A549 (cell line): Measurements from ENCODE around the gene PIF1. TPM values are rescaled to one million over a fixed set of nuclear protein-coding genes. Genes with fewer than 3 reads are reported as not detected.
"Not testable (repeated sequence)": the region's sequence is repeated elsewhere in the genome, so short reads cannot be mapped to it uniquely, and the experiment has no call there.

Experiments
- ATAC-seq, 2 experiments: fragments of 200-7000 bp in 1 of 2; fragments of >200 bp in 1 of 2; cut with Nextera tagmentation in 1 of 2; cut with Tn5 transposase in 1 of 2; 3 replicates each; pipeline versions ENCODE4 v1.8.0 to v1.9.1; 2018 to 2020; ENCODE audit warnings: mild to moderate bottlenecking in 1 of 2, moderate library complexity in 1 of 2
- CTCF ChIA-PET: fragments of 300-600 bp; sonication (Branson Sonifier 250); formaldehyde crosslinking; extraction: SDS; loops from one replicate; lab custom pipeline; 2021; ENCODE audit warnings: antibody characterized with exemption, inconsistent platforms; lab: Yijun Ruan, JAX
- POLR2A ChIA-PET: fragments of 350-600 bp; formaldehyde crosslinking; extraction: SDS; loops from one replicate; lab custom pipeline; 2021; ENCODE audit warnings: antibody characterized with exemption, inconsistent platforms; lab: Yijun Ruan, JAX
- DNase-seq, 2 experiments: peaks; one replicate each; pipeline versions ENCODE4 v3.0.0 to v3.0.0-alpha.2; 2011 to 2016; ENCODE audit warnings: low read depth in 1 of 2, low spot score in 1 of 2
- FAIRE-seq: peaks from 2 replicates; lab custom pipeline; 2011; peaks lifted over from hg19 to GRCh38; lab: Jason Lieb, UNC
- H3K27ac ChIP-seq, 2 experiments: fragments of >200 bp; sonication (Bioruptor Twin); formaldehyde crosslinking; 3 replicates each; pipeline ENCODE4 v1.5.1; 2016 to 2017
- H3K4me1 ChIP-seq: fragments of >200 bp; sonication (Bioruptor Twin); formaldehyde crosslinking; 3 replicates; pipeline ENCODE4 v1.6.1; 2016
- H3K4me2 ChIP-seq: fragments of >200 bp; sonication (Bioruptor Twin); formaldehyde crosslinking; 3 replicates; pipeline ENCODE4 v1.6.1; 2016
- H3K4me3 ChIP-seq: fragments of >200 bp; sonication (Bioruptor Twin); formaldehyde crosslinking; 3 replicates; pipeline ENCODE4 v1.5.1; 2016
- H3K9me3 ChIP-seq: fragments of >200 bp; sonication (Bioruptor Twin); formaldehyde crosslinking; 3 replicates; pipeline ENCODE4 v1.6.1; 2016
- BHLHE40 ChIP-seq: IDR thresholded peaks from 2 replicates; pipeline ENCODE4 v1.6.1; 2012; ENCODE audit warnings: low read depth, low read length, inconsistent platforms
- CEBPB ChIP-seq, 2 experiments: fragments of >200 bp in 1 of 2; sonication (Bioruptor Twin) in 1 of 2; formaldehyde crosslinking in 1 of 2; IDR thresholded peaks; 2 replicates each; pipeline ENCODE4 v1.6.1; 2012 to 2016
- CHD4 ChIP-seq: fragments of 200-600 bp; sonication (generic); IDR thresholded peaks from 2 replicates; pipeline ENCODE4 v1.6.1; 2016; ENCODE audit warnings: antibody characterized with exemption, mild to moderate bottlenecking, borderline replicate concordance
- E2F6 ChIP-seq: IDR thresholded peaks from 2 replicates; pipeline ENCODE4 v1.6.1; 2012; ENCODE audit warnings: low read depth, borderline replicate concordance
- EHF ChIP-seq: fragments of 250-450 bp; sonication (Bioruptor Pico); IDR thresholded peaks from 2 replicates; pipeline ENCODE4 v1.5.0; 2020; ENCODE audit warnings: mild to moderate bottlenecking
- FOSB ChIP-seq: fragments of 250-450 bp; sonication (Bioruptor Pico); IDR thresholded peaks from 2 replicates; pipeline ENCODE4 v1.5.0; 2020; ENCODE audit warnings: mild to moderate bottlenecking, moderate library complexity
- FOSL2 ChIP-seq, 2 experiments: fragments of 450-650 bp in 1 of 2; fragments of >200 bp in 1 of 2; sonication (Bioruptor Twin) in 1 of 2; formaldehyde crosslinking; IDR thresholded peaks; 2 replicates each; pipeline versions ENCODE4 v1.5.0 to v1.6.1; 2016 to 2020; ENCODE audit warnings: mild to moderate bottlenecking in 1 of 2, moderate library complexity in 1 of 2
- HDAC2 ChIP-seq: fragments of 200-600 bp; sonication (generic); IDR thresholded peaks from 2 replicates; pipeline ENCODE4 v1.6.1; 2016
- HEYL ChIP-seq: fragments of 250-450 bp; sonication (Bioruptor Pico); IDR thresholded peaks from 2 replicates; pipeline ENCODE4 v1.8.0; 2021; ENCODE audit warnings: mild to moderate bottlenecking, moderate library complexity
- HMGXB4 ChIP-seq: fragments of 250-450 bp; sonication (Bioruptor Pico); IDR thresholded peaks from 2 replicates; pipeline ENCODE4 v1.5.0; 2021; ENCODE audit warnings: mild to moderate bottlenecking, moderate library complexity, borderline replicate concordance
- HOXB5 ChIP-seq: fragments of 250-450 bp; sonication (Bioruptor Pico); IDR thresholded peaks from 2 replicates; pipeline ENCODE4 v1.5.0; 2020; ENCODE audit warnings: mild to moderate bottlenecking, moderate library complexity
- JUNB ChIP-seq: fragments of >200 bp; sonication (Bioruptor Twin); formaldehyde crosslinking; IDR thresholded peaks from 2 replicates; pipeline ENCODE4 v1.6.1; 2016
- KDM1A ChIP-seq: fragments of 200-600 bp; sonication (generic); IDR thresholded peaks from 2 replicates; pipeline ENCODE4 v1.6.1; 2016; ENCODE audit warnings: low read depth, mild to moderate bottlenecking
- KDM5A ChIP-seq: fragments of 200-600 bp; sonication (generic); IDR thresholded peaks from 2 replicates; pipeline ENCODE4 v1.6.1; 2016; ENCODE audit warnings: antibody characterized with exemption, mild to moderate bottlenecking
- MAZ ChIP-seq: fragments of 150-350 bp; IDR thresholded peaks from 2 replicates; pipeline ENCODE4 v1.6.1; 2014; ENCODE audit warnings: antibody characterized with exemption, low read depth, low read length, borderline replicate concordance
- POLR2A ChIP-seq: IDR thresholded peaks from 2 replicates; pipeline ENCODE4 v1.6.1; 2012; ENCODE audit warnings: mild to moderate bottlenecking, low read length
- POLR2AphosphoS2 ChIP-seq: conservative IDR thresholded peaks from 2 replicates; pipeline ENCODE4 v1.6.1; 2012; ENCODE audit warnings: low read length, improper control_type of control experiment, inconsistent platforms
- RAD21 ChIP-seq, 2 experiments: fragments of >200 bp in 1 of 2; sonication (Bioruptor Twin) in 1 of 2; formaldehyde crosslinking in 1 of 2; IDR thresholded peaks in 1 of 2; conservative IDR thresholded peaks in 1 of 2; 2 replicates in 1 of 2; 3 replicates in 1 of 2; pipeline ENCODE4 v1.6.1; 2012 to 2018; ENCODE audit warnings: inconsistent platforms in 1 of 2
- REST ChIP-seq: fragments of 200-600 bp; sonication (generic); IDR thresholded peaks from 2 replicates; pipeline ENCODE4 v1.6.1; 2016; ENCODE audit warnings: antibody characterized with exemption, mild to moderate bottlenecking, moderate library complexity
- RNF2 ChIP-seq: fragments of 200-600 bp; sonication (generic); IDR thresholded peaks from 2 replicates; pipeline ENCODE4 v1.6.1; 2016; ENCODE audit warnings: low read depth, mild to moderate bottlenecking, antibody characterized with exemption, moderate library complexity, borderline replicate concordance
- SREBF2 ChIP-seq: fragments of 450-650 bp; IDR thresholded peaks from 2 replicates; pipeline ENCODE4 v1.6.1; 2014; ENCODE audit warnings: mild to moderate bottlenecking, moderate library complexity
- ZC3H11A ChIP-seq: fragments of 450-650 bp; IDR thresholded peaks from 2 replicates; pipeline ENCODE4 v1.6.1; 2014; ENCODE audit warnings: antibody characterized with exemption, mild to moderate bottlenecking
- ZNF302 ChIP-seq: fragments of 250-450 bp; sonication (Bioruptor Pico); IDR thresholded peaks from 2 replicates; pipeline ENCODE4 v1.9.0; 2021; ENCODE audit warnings: inconsistent platforms, mild to moderate bottlenecking, moderate library complexity
- ZSCAN20 ChIP-seq: fragments of 250-450 bp; sonication (Bioruptor Pico); IDR thresholded peaks from 2 replicates; pipeline ENCODE4 v1.8.0; 2022; ENCODE audit warnings: mild to moderate bottlenecking, moderate library complexity
- WGBS: methylation state at CpG from one replicate; pipeline ENCODE4 v1.1.6; 2017; ENCODE audit errors: missing lambda C conversion rate; 5-methylcytosine and 5-hydroxymethylcytosine counted together
- polyA plus RNA-seq, 4 experiments: library from polyadenylated mRNA; depleted of rRNA in 3 of 4; stranded (reverse); fragments of >200 nt; fragmentation: RNase III in 1 of 4; extraction: RNeasy Plus Mini Kit Qiagen cat#74134 plus additional on column Dnase treatment in 1 of 4; gene quantifications; 2 replicates in 3 of 4; 3 replicates in 1 of 4; pipeline ENCODE4 v1.2.3, GENCODE V29; 2011 to 2017

PIF1 gene
- polyA plus RNA-seq, 2 of the 4 experiments (the other 2 are of a cell fraction) = 8.5 to 24.9 TPM

- TF ChIP-seq ZNF302 (CRISPR knock-in tag) = no peak
- peak; percentile 97 for TF ChIP-seq ZC3H11A
- ATAC-seq (no peak), DNase-seq (no peak), FAIRE-seq (no peak)
- ChIA-PET CTCF (interaction anchor here (0.9 to 25.0 kb wide), 4 partner anchors 10 to 124 kb away, joined by 3 to 962 read pairs (median 4); no protein-coding TSS in a partner anchor), POLR2A (no interaction called here)
- Histone ChIP-seq H3K4me1 (peaks cover 7% of the 10 kb centered on the region; the same call in 1 of the 3 replicates), H3K27ac (no peak overlapping the region), H3K4me2 (no peak overlapping the region), H3K9me3 (no peaks in the 10 kb centered on the region), H3K4me3 (no peak overlapping the region)
- 23% methylated on average over 2 of the region's 2 CpGs for WGBS
Measured at GRCh38 chr15:64804619-64805018, 20.8 kb downstream of the PIF1 start.

- ATAC-seq (no peak), DNase-seq (no peak), FAIRE-seq (no peak)
- ChIA-PET POLR2A (no interaction called here), CTCF (interaction anchor here (0.7 to 25.0 kb wide), 7 partner anchors 7 to 123 kb away, joined by 3 to 962 read pairs (median 9); no protein-coding TSS in a partner anchor)
- no peak overlapping the region for H3K4me3 ChIP-seq
- H3K4me1 ChIP-seq = peaks cover 7% of the 10 kb centered on the region; the same call in 1 of the 3 replicates
- no peaks in the 10 kb centered on the region for H3K9me3 ChIP-seq
- no peak for TF ChIP-seq FOSL2 (IDR thresholded peaks at IDR 0.05)
- no peak for TF ChIP-seq FOSL2 (CRISPR knock-in tag; IDR thresholded peaks at IDR 0.05)
- no peak for TF ChIP-seq RNF2
- TF ChIP-seq MAZ = no peak
- TF ChIP-seq JUNB = no peak
- TF ChIP-seq CEBPB (IDR thresholded peaks at IDR 0.05) = no peak
- no peak for TF ChIP-seq POLR2AphosphoS2
- TF ChIP-seq HOXB5 (CRISPR knock-in tag) = no peak
- no peak for TF ChIP-seq HMGXB4 (CRISPR knock-in tag)
- TF ChIP-seq SREBF2 = no peak
- 73% methylated on average over 1 of the region's 1 CpG for WGBS
- H3K4me2 ChIP-seq = no peak overlapping the region
- no peak overlapping the region for H3K27ac ChIP-seq
Measured at GRCh38 chr15:64803526-64803925, 21.9 kb downstream of the PIF1 start.

GRCh38 chr15:64800476-64800875, 25.0 kb downstream of the PIF1 start:
- DNase-seq (peak in 1 of 2 experiments; percentile 33), FAIRE-seq (no peak), ATAC-seq (peak; percentile 30 to 56; a peak in 4 of 6 replicates)
- Histone ChIP-seq H3K4me1 (peaks cover 7% of the 10 kb centered on the region; the same call in 1 of the 3 replicates), H3K9me3 (no peaks in the 10 kb centered on the region), H3K4me3 (no peak overlapping the region), H3K4me2 (no peak overlapping the region), H3K27ac (no peak overlapping the region)
- POLR2A ChIA-PET = no interaction called here
- WGBS = 29% methylated on average over 2 of the region's 2 CpGs
- CTCF ChIA-PET = interaction anchor here (0.7 to 25.0 kb wide), 4 partner anchors 10 to 232 kb away, joined by 4 to 962 read pairs (median 24); no protein-coding TSS in a partner anchor
- TF ChIP-seq RAD21 (conservative IDR thresholded peaks at IDR 0.05 in 1 of 2, IDR thresholded peaks at IDR 0.05 in 1 of 2) = no peak
- TF ChIP-seq BHLHE40 = no peak
- no peak for TF ChIP-seq ZSCAN20 (CRISPR knock-in tag)
- TF ChIP-seq CEBPB (IDR thresholded peaks at IDR 0.05) = no peak
- no peak for TF ChIP-seq POLR2A
- no peak for TF ChIP-seq REST
- TF ChIP-seq KDM5A = no peak
- TF ChIP-seq E2F6 = no peak
- no peak for TF ChIP-seq EHF (CRISPR knock-in tag)
- TF ChIP-seq HEYL (CRISPR knock-in tag) = no peak
- no peak for TF ChIP-seq POLR2AphosphoS2
- TF ChIP-seq FOSL2 (IDR thresholded peaks at IDR 0.05) = no peak
- no peak for TF ChIP-seq FOSL2 (CRISPR knock-in tag; IDR thresholded peaks at IDR 0.05)
- TF ChIP-seq KDM1A = no peak
- no peak for TF ChIP-seq HDAC2
- no peak for TF ChIP-seq CHD4
- no peak for TF ChIP-seq FOSB (CRISPR knock-in tag)

GRCh38 chr15:64798905-64799304, 26.5 kb downstream of the PIF1 start:
- POLR2A ChIA-PET, H3K27ac ChIP-seq, H3K9me3 ChIP-seq, ATAC-seq, FAIRE-seq, DNase-seq, H3K4me1 ChIP-seq, CTCF ChIA-PET, H3K4me3 ChIP-seq, H3K4me2 ChIP-seq: not testable (repeated sequence)
- WGBS = 63% methylated on average over 6 of the region's 29 CpGs
